ENCODE measurements around the gene NAT8.
"Not testable (repeated sequence)": the region's sequence is repeated elsewhere in the genome, so short reads cannot be mapped to it uniquely, and the experiment has no call there.

The NAT8 gene

GRCh38 chr2:73630662-73631266 lies 11.5 kb downstream of the NAT8 start:
- not testable (repeated sequence) for DNase-seq

DNA sequence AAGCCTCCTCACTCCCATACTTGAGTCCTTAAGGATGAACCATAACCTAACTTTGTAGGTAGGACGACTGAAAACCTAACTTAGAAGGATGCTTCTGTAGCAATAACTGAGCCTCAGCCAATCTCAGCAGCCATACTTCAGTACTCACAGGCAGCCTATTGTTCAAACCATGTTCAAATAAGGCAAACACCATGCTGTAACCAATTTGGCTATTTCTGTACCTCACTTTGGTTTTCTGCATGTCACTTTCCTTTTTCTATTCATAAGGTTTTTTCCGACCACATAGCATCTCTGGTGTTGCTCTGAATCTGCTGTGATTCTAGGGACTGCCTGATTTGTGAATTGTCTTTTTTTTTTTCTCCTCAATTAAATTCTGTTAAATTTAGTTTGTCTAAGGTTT lies 13.7 kb downstream of the NAT8 start:
- not testable (repeated sequence) for DNase-seq

DNA sequence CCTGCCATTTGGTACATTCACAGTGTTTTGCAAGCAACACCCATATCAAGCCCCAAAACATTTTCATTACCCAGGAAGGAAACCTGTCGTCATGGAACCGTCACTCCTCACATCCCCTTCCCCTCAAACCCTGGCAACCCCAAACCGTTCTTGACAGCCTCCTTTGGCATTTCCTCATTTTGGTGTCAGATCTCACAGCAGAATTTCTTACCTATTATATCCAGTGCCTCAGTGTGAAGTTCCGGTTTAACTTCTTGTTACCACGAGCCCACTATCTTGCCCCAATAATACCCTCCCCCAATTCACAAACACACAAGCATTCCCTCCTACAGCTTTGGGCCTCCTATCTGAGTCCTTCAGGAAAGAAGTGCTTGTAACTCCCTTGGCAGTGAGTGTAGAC lies 16.0 kb downstream of the NAT8 start:
- DNase-seq, result not testable (repeated sequence)

DNA sequence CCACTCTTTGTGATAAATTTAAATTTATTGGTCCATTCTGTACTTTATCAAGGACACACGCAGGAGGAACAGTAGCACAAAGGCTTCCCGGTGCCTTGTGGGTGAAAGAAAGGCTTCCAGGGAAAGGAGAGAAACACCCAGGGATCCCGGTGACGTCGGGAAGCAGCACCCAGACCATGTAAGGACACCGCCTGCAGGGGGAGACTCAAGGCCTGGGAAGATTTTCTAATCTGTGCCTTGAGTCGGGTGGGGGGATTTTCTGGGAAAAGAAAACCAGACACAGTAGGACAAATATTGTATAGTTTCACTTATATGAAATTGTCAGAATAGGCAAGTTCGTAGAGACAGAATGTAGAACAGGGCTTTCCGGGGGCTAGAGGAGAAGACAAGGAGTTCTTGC lies 17.6 kb downstream of the NAT8 start:
- DNase-seq, result not testable (repeated sequence)

DNA sequence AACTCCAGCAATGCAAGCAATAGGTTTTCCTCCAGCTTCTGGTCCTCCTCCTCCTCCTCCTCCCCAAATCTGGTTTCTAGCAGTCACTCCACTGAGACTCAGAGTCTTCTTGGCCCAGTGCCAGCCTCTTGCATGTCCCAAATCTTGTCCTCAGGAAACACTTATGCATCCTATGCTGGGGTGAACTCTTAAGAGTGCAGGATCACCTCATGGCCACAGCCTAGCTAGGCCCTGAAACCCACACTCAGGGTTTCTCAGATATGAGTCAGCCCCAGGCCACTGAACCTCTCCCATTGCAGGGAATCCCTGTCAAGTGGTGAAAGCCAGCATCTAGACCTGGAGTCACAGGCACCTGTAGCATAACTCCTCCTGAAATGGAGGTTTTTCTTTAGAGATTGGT lies 18.2 kb downstream of the NAT8 start:
- not testable (repeated sequence) for DNase-seq

GRCh38 chr2:73619925-73620324 lies 22.3 kb downstream of the NAT8 start:
- DNase-seq, result not testable (repeated sequence)

DNA sequence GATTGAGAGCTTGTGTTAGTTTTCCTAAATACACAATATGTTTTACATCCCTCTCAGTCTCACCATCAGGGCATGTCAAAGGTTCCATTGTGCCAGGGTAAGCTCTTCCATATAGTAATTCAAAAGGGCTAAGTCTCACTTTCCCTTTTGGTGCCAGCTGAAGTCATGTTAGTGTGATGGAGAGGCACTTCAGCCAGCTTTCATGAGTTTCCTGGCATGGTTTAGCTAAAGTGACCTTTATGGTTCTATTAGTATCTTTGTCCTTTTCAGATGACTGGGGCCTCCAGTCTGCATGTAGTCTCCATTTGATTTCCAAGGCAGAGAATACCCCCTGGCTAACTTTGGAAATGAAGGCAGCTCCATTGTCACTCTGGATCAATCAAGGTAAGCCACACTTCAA lies 27.2 kb downstream of the NAT8 start:
- DNase-seq, result no peak

DNA sequence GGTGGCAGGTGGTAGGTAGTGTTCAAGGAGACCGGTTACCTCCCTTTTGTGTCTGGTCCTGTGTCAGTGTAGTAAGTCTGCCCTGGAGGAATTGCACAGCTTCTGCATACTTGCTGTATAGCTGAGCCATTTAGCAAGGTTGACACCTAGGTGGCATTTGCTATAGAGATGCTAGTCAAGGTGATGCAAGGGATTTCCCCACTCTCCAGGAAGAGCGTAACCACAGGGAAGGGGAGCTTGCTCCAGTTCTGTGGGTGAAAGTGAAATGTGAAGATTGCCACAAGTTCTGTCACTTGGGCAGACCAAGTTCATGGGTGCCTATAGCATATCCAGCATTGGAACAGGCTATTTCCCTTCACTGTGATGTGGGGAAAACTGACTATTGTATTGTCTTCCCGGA lies 28.1 kb downstream of the NAT8 start:
- DNase-seq, result no peak

DNA sequence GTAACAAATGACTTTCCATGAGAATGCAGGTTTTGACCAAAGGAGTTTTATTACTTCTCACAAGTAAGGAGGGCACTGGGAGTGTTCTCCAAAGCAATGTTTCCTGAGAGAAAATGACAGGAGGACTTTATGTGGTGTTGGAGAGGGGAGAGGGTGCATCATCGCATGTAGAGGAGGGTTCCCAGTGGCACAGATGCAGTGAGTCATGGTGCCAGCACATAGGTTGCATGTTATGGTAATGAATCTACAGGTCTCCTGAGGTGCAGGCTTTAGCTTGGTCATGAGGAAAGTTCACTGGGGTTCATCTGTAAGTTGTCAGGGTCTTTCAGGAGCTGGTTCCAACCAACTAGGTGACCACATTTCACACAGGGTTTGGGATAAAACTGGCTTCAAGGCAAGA lies 30.4 kb downstream of the NAT8 start:
- DNase-seq, result no peak

- no peak for DNase-seq
Observed at GRCh38 chr2:73611193-73611592, 31.0 kb downstream of the NAT8 start.

DNA sequence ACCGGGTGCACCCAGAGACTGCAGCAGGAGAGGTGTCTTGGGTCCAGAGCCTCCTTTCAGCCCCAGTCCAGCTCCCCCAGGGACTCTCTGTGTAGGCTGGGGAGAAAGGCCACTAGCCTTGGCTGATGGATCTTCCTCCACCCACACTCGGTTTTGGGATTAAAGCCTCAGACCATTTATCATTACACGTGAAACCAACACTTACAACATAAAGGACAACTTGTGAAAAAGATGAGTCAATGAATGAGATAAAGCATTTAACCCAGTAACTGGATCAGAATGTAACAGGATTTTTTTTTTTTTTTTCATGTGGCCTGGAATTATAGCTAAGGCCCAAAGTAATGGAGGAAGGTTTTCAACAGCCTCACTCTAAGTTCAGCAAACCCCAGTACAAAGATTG lies 32.1 kb downstream of the NAT8 start:
- DNase-seq, result no peak

DNA sequence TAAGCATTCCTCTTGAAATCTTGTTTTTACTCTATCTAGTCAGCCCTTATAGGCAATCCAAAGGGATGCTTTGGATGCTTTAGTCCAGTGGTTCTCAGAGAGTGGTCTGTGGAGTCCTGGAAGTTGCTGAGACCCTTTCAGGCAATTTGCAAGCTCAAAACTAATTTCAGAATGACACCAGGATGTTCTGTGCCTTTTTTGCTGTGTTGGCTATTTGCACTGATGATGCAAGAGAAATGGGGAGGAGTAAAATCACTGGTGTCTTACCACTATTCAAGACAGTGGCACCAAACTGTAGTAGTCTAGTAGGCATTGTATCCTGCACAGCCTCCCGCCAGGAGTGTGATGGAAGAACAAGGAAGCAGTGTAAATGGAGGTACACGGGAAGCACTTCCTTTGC lies 37.6 kb downstream of the NAT8 start:
- not testable (repeated sequence) for DNase-seq

DNA sequence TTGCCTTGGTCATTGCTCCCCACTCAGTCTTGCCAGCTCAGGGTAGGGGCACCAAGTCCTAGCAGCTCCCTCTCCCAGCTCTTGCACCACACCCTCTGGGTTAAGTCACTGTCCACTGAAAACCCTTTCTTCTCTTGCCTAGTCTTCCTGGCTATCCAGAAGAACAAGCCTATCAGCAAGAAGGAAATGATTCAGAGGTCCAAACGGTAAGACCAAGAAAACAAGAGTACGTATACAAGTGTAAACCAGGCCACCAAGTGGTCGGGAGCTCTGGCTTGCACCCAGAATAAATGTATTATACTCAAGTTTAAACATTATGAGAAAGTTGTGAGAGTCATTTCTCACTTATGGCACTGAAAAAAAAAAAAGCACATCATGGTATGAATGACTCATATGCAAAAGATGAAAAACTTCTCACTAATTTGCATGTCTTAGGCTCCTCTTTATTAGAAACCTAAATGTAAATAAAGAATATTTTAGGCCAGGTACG lies 39.1 kb downstream of the NAT8 start:
- DNase-seq, result not testable (repeated sequence)

GRCh38 chr2:73601780-73602179 lies 40.4 kb downstream of the NAT8 start:
- DNase-seq, result no peak

GRCh38 chr2:73594251-73594650 lies 48.0 kb downstream of the NAT8 start:
- no peak for DNase-seq

- no peak for DNase-seq
Observed at GRCh38 chr2:73593680-73594079, 48.5 kb downstream of the NAT8 start.

Data from inflammatory macrophage treated with lipopolysaccharide for 4 hours (primary cell).